Measurements from ENCODE around the gene UNC5C.

UNC5C gene

GRCh38 chr4:95517576-95518345 lies 31.0 kb downstream of the UNC5C start:
- no peak for DNase-seq

- no peak for DNase-seq
Observed at GRCh38 chr4:95516528-95517017, 32.2 kb downstream of the UNC5C start.

- no peak for DNase-seq
Observed at GRCh38 chr4:95515589-95515988, 33.2 kb downstream of the UNC5C start.

- no peak for DNase-seq
Observed at GRCh38 chr4:95513022-95513421, 35.8 kb downstream of the UNC5C start.

GRCh38 chr4:95511477-95511876 lies 37.3 kb downstream of the UNC5C start:
- no peak for DNase-seq

GRCh38 chr4:95510877-95511276 lies 37.9 kb downstream of the UNC5C start:
- DNase-seq, result no peak

GRCh38 chr4:95510145-95510544 lies 38.6 kb downstream of the UNC5C start:
- peak; percentile 6 for DNase-seq

- no peak for DNase-seq
Observed at GRCh38 chr4:95508421-95508820, 40.4 kb downstream of the UNC5C start.

GRCh38 chr4:95507561-95507960 lies 41.2 kb downstream of the UNC5C start:
- no peak for DNase-seq

- DNase-seq, result no peak
Observed at GRCh38 chr4:95507147-95507546, 41.6 kb downstream of the UNC5C start.

GRCh38 chr4:95506264-95506663 lies 42.5 kb downstream of the UNC5C start:
- no peak for DNase-seq

GRCh38 chr4:95505799-95506198 lies 43.0 kb downstream of the UNC5C start:
- no peak for DNase-seq

GRCh38 chr4:95505151-95505550 lies 43.6 kb downstream of the UNC5C start:
- no peak for DNase-seq

- DNase-seq, result no peak
Observed at GRCh38 chr4:95504501-95504900, 44.3 kb downstream of the UNC5C start.

- no peak for DNase-seq
Observed at GRCh38 chr4:95500361-95500760, 48.4 kb downstream of the UNC5C start.

- no peak for DNase-seq
Observed at GRCh38 chr4:95499291-95499696, 49.5 kb downstream of the UNC5C start.

- no peak for DNase-seq
Observed at GRCh38 chr4:95494186-95494585, 54.6 kb downstream of the UNC5C start.

- DNase-seq, result no peak
Observed at GRCh38 chr4:95478679-95479078, 70.1 kb downstream of the UNC5C start.

GRCh38 chr4:95476121-95476520 lies 72.7 kb downstream of the UNC5C start:
- DNase-seq, result no peak

- no peak for DNase-seq
Observed at GRCh38 chr4:95472534-95472933, 76.2 kb downstream of the UNC5C start.

GRCh38 chr4:95470622-95471021 lies 78.2 kb downstream of the UNC5C start:
- no peak for DNase-seq

- DNase-seq, result no peak
Observed at GRCh38 chr4:95469617-95470016, 79.2 kb downstream of the UNC5C start.

- DNase-seq, result no peak
Observed at GRCh38 chr4:95466791-95467190, 82.0 kb downstream of the UNC5C start.

GRCh38 chr4:95465010-95465409 lies 83.8 kb downstream of the UNC5C start:
- DNase-seq, result peak; percentile 49

- no peak for DNase-seq
Observed at GRCh38 chr4:95462921-95463320, 85.9 kb downstream of the UNC5C start.
